ENCODE data around the gene GATA2.

GATA2 gene

GRCh38 chr3:128473180-128473519, 19.9 kb downstream of the GATA2 start:
- DNase-seq (ENCODE audit: low spot score): no peak

- DNase-seq (ENCODE audit: low spot score): no peak
Observed at GRCh38 chr3:128472449-128473179, 20.4 kb downstream of the GATA2 start.

- no peak for DNase-seq (ENCODE audit: low spot score)
Observed at GRCh38 chr3:128471720-128472119, 21.3 kb downstream of the GATA2 start.

DNA sequence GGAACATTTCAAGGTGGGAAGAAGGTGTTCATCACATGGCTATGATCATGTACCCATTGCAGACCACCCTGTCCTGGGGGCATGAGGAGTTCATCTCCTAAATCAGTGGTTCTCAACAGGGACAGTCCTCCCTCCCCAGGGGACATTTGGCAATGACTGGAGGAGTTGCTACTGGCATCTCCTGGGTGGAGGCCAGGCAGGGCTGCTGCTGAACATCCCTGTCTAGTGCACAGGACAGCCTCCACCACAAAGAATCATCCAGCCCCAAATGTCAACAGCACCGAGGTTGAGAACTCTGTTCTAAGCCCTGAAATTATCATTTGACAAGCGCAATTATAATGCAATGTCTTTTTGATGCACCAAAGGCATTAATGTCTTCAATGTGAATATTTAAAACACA, 21.9 kb downstream of the GATA2 start:
- DNase-seq (ENCODE audit: low spot score): no peak

DNA sequence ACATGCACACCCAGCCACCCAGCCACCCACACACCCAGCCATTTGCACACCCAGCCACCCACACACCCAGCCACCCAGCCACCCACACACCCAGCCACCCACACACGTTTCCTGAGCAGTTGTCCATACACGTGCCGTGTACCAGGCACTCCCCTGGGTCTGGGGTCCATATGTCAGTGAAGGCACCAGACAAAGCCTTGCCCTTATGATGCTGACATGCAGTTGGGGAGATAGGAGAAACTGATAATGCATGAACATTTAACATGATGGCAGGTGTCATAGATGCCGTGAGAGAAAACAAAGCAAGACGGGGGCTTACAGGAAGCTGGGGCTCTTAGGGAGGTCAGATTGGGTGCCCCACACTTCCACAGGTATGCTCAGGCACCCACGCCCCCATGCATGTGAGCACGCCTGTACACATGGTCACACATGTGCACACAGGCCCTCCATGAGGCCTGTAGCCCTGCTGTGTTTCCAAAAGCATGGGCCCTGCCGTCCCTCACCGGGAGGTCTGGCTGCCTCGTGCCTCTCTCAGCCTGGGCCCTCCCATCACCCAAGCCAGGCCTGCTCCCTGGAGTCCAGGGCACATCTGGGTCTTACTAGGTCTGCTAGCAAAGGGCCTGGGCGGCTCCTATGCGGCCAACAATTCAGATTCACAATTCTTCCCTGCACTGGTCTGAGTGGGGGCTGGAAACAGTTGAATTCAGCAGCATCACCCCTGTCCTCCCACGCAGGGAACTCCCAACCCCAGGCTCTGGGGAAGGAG, 22.7 kb downstream of the GATA2 start:
- no peak for DNase-seq (ENCODE audit: low spot score)

DNA sequence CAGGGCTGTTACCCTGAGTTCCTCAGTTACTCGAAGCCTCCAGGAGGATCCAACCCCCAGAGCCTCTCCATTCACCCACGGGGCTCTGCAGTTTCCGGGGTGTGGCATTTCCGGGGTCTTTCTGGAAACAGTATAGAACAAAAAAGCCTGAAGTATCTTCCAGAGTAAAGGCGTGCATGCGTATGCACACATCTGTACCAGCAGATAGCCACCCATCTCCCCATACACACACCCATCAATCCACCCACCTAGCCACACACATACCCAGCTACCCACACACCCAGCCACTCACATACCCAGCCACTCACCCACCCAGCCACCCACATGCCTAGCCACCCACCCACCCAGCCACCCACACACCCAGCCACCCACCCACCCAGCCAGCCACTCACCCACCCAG, 23.4 kb downstream of the GATA2 start:
- DNase-seq (ENCODE audit: low spot score): no peak

DNA sequence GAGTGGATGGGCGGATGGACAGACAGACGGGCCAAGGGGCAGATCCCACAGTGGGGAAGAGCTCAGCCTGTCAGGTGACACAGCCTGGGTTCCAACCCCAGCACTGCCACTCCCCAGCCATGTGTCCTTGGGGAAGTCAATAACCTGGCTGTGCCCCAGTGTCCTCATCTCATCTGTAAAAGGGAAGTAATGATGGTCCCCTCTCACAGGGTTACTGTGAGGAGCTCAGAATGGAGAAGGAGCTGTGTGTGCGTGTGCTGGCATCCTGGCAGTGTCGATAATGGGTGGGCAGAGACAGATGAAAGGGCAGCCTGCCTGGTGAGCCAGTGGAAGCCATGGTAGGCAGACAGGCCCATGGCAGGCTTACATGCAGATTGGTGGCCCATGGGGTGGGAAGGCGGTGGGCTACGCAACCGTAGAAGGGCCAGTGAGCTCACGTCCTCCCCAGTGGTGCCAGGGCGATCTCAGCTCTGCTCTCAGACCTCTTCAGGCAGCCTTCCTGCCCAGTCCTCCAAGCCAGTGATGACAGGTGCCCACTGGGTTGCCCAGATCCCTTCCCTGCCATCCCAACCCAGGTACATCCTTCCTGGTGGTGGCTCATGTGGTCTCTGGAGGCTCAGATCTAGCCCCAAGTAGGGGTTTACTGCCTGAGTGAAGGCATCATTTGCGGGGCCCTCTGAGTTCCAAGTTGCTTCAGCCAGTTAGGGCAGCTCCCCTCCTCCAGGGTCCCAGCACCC, 24.0 kb downstream of the GATA2 start:
- DNase-seq (ENCODE audit: low spot score): no peak

GRCh38 chr3:128468285-128468790, 24.7 kb downstream of the GATA2 start:
- DNase-seq (ENCODE audit: low spot score): no peak

DNA sequence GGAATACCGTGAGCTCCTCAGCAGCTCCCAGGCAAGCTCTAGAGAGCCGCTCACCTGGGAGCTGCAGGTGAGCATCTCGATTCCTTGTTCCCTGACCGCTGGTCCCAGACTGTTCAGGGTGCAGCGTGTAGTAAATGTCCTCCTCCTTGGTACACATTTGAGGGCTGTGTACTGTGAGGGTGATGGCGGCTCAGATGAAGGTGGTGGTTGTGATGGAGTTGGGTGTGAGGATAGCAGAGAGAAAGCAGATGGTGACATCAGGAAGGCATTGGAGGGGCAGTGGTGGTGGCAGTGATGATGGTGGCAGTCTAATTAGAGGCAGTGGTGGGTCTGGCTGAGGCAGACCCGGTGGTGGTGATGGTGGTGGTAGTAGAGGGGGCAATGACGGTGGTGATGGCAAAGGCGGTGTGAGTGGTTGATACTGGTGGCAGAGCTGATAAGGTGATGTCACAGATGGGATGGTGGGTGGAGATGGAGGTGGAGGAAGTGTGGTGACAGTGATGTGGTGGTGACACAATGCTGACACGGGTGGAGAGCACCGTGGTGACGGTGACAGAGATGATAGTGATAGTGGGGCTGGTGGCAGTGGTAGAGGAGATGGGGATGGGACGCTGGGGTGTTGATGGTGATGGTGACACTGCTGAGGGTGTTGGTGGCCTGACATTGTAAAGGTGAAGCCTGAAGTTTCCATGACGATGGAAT, 26.0 kb downstream of the GATA2 start, which contains the start of gene DNAJB8:
DNAJB8 (minus strand) TSS at position 51 of the 702 bp plus-strand sequence. CDS start 3,645 bp downstream, outside the sequence.
- no peak for DNase-seq (ENCODE audit: low spot score)

DNA sequence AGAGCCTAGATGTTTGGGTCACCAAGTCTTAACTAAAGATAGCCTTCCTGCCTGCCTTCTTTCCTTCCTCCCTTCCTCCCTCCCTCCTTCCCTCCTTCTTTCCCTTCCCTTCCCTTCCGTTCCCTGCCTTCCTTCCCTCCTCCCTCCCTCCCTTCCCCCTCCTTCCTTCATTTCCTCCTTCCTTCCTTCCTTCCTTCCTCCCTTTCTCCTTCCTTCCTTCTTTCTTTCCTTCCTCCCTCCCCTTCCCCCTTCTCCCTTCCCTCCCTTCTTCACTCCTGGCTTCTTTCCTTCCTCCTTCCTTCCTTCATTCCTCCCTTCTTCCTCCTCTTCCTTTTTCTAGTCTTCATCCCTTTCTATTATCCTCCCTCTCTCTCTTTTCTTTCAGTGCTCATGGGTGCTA, 28.3 kb downstream of the GATA2 start:
- DNase-seq (ENCODE audit: low spot score): no peak

GRCh38 chr3:128464188-128464587, 28.8 kb downstream of the GATA2 start:
- no peak for DNase-seq (ENCODE audit: low spot score)

DNA sequence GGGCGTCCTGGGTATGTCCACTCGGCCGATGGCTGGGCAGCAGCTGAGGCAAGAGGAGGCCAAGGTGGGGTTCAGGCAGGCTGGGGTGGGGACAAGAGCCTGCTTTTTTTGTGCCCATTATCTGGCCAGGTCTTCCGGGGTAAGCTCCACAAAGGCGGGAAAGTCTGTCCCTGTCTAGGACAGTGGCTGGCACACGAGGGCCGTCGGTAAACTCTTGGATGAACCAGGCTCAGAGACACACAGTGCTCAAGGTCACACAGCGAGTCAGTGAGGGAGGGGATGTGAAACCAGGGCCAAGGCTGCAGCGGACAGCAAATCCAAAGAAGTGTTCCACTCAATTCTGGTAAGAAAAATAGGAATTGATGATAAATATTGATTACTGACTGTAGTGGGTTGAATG, 29.2 kb downstream of the GATA2 start:
- no peak for DNase-seq (ENCODE audit: low spot score)

DNA sequence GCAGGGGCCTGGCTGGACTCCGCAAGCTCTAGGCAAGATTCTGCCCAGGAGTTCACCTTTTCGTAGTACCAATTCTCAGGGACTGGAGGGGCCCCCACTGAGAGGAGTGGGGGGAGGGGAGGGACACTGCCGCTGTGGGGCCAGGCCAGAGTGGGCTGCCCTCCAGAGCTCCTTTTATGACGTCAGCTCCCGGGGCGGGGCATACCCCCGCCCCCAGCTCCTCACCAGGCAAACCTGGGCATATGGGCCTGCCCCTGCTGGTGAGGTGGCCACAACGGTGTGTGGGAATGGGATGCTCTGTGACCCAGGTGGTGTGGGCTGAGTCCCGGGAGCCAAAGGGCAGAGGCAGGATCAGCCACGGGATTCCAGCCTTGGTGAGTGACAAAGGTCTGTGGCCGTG, 29.6 kb downstream of the GATA2 start:
- DNase-seq (ENCODE audit: low spot score): no peak

- DNase-seq (ENCODE audit: low spot score): no peak
Observed at GRCh38 chr3:128462931-128463330, 30.1 kb downstream of the GATA2 start.

GRCh38 chr3:128462341-128462910, 30.6 kb downstream of the GATA2 start:
- no peak for DNase-seq (ENCODE audit: low spot score)

GRCh38 chr3:128461731-128462130, 31.3 kb downstream of the GATA2 start:
- DNase-seq (ENCODE audit: low spot score): no peak

- DNase-seq (ENCODE audit: low spot score): no peak
Observed at GRCh38 chr3:128459461-128459820, 33.6 kb downstream of the GATA2 start.

GRCh38 chr3:128458746-128459460, 34.1 kb downstream of the GATA2 start:
- DNase-seq (ENCODE audit: low spot score): no peak

- DNase-seq (ENCODE audit: low spot score): no peak
Observed at GRCh38 chr3:128457937-128458336, 35.1 kb downstream of the GATA2 start.

DNA sequence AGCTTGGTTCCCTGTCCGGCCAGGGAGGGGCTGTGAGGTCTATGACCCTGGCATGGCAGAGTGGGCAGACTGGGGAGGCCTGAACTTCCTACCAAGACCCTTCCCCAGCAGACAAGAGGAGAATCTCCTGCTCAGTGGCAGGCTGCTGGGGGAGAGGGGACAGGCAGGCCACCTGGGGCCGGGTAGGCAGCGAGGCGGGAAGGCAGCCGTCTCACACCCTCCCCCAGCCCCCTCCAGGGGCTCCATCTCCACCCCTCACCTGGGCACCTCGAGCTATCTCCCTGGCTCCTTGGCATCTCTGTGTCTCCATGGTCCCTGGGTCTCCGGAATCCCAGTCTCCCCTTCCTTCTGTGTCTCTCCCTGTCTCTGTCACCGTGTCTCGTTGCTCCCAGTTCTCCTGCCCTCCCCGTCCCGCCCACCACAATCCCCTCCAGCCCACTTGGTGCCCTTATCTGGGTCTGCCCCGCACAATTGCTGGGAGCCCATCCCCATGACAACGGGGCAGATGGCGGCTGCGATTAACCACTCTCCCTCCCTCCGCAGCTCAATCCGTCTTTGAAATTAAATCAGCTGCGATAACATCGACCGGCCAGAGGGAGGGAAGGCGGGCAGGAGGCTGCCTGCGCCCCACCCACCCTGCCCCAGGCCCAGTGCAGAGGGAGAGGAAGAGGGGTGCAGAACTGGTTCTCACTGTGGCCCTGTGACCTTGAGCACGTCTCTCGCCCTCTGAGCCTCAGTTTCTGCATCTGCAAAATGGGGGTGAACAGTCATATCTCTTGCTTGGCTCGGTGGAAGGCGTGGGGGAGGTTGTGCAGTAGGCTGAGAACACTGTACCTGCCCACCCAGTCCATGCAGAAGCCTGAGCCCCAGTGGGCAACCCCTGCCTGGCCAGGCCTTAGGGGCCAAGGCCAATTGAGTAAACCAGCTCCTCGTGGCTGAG, 36.0 kb downstream of the GATA2 start:
- DNase-seq (ENCODE audit: low spot score): no peak

Measured in cerebellar cortex (tissue), 1 donor.